GM20000 (cell line): ENCODE measurements around the gene REXO5.
"Not testable (repeated sequence)": the region's sequence is repeated elsewhere in the genome, so short reads cannot be mapped to it uniquely, and the experiment has no call there.

ENCODE experiments used
- DNase-seq: peaks from one replicate; pipeline ENCODE4 v3.0.0; 2012; ENCODE audit warnings: low spot score
- TF ChIP-seq, protein P1 (sequence below): IDR thresholded peaks from 2 replicates; pipeline ENCODE4 v1.5.1; 2012; ENCODE audit warnings: mild to moderate bottlenecking, control low read depth; ENCODE audit errors: extremely low read depth, missing control alignments

REXO5 gene

DNA sequence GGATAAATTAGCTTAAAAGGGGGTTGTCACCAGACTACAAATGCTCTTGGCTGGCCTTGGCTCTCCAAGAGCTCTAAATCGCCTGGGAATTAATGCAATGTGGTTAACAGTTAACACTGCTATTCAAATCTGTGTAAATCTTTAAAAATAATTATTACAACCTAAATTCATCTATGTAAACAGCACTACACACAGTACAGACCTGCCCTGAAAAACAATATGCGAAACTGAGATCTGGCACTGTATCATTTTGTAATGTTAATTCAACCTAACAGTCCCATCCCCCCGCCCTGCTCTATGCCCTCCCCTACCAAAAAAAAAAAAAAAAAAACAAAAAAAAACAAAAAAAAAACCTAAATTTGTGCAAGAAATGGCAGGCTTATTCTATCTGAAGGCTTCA, 52.9 kb downstream of the REXO5 start:
- DNase-seq = no peak
- TF ChIP-seq, protein P1, sequence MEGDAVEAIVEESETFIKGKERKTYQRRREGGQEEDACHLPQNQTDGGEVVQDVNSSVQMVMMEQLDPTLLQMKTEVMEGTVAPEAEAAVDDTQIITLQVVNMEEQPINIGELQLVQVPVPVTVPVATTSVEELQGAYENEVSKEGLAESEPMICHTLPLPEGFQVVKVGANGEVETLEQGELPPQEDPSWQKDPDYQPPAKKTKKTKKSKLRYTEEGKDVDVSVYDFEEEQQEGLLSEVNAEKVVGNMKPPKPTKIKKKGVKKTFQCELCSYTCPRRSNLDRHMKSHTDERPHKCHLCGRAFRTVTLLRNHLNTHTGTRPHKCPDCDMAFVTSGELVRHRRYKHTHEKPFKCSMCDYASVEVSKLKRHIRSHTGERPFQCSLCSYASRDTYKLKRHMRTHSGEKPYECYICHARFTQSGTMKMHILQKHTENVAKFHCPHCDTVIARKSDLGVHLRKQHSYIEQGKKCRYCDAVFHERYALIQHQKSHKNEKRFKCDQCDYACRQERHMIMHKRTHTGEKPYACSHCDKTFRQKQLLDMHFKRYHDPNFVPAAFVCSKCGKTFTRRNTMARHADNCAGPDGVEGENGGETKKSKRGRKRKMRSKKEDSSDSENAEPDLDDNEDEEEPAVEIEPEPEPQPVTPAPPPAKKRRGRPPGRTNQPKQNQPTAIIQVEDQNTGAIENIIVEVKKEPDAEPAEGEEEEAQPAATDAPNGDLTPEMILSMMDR = no peak

DNA sequence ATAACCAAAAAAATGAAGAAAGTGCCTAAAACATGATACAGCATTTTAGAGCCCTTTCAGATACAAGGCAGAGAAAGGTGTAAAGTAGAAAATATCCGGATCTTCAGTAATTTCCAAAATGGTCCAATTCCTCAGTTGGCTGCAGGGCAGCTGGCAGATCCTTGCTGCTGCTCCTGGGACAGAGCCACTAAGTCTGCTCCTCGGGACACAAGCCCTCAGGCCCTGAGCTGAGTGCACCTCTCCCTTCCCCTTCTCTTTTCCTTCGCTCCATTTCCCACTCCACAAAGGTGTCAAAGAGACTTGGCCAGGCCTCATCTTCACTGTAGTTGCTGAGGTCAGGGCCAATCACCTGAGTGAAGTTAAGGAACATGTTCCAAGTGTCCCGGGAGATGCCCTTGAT, 53.4 kb downstream of the REXO5 start:
- TF ChIP-seq, protein P1 = no peak
- no peak for DNase-seq

DNA sequence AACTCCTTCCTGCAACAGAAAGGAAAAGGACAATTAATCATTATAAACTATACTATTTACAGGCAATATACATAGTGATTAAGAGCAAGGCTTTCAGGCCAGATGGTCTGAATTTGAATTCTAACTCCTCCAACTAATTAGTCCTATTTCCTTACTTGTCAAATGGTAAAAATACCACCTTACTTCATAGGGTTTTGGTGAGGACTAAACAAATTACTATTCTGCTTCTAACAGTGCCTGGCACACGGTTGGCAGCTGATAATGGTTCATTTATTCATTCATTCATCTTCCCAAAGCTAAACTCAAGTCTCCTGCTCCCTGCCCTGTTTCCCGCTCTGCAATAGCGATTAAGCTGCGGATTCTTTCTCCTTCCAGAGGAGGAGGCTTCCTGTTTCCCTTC, 54.0 kb downstream of the REXO5 start:
- TF ChIP-seq, protein P1 = no peak
- DNase-seq = no peak

DNA sequence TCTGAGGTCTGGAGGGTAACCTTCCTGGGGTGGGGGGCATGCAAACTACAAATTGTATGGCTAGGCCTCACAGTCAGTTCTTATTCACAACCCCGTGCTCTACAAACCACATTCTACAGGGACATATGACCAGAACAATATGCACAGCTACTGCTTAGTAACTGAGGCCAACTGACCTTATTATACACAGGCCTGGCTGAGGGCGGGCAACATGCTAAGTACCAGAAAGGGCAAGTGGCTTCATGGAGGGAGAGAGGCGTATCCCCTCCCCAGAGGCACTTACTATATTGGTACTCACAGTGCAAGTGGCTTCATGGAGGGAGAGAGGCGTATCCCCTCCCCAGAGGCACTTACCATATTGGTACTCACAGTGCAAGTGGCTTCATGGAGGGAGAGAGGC, 54.7 kb downstream of the REXO5 start:
- not testable (repeated sequence) for DNase-seq

DNA sequence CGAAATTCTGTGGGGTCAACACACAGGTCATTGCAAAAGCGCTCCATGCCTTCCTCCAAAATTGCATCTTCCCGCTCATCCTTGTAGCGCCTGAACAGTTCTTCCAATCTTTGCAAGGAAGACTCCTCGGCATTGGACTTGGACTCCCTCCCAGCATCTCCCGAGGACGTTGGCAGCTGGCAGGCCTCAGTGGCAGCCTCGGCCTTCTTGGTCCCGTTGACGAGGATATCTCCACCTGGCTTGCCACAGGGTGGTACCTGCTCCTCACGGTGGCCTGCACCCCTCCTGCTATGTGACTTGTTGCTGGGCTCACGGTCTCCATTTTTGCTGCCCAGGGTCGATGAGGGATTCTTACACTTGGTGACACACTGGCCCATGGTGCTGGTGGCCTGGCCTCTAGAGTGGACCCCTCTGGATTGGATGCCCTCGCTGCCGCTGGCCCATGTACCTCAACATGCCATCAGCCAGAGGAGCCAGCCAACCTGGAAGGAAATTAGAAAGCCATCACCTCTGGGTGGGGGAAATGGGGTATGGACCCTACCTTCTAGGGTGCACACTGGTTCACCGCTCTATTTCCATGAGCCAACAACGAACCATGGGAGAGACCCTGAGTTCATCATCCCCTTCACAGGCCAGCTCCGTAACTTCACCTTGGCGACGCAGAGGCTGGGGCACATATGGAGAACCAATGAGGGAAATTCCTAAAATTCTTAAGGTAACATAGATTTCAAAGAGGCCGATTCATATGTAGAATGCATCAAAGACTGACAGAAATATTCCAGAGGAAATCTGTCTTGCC, 56.0 kb downstream of the REXO5 start:
- DNase-seq = no peak
- TF ChIP-seq, protein P1 = no peak

DNA sequence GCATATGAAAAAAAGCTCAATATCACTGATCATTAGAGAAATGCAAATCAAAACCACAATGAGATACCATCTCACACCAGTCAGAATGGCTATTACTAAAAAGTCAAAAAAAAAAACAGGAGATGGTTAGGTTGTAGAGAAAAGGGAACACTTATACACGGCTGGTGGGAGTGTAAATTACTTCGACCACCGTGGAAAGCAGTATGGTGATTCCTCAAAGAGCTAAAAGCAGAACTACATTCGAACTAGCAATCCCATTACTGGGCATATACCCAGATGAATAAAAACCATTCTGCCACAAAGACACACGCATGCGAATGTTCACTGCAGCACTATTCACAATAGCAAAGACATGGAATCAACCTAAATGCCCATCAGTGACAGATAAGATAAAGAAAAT, 58.0 kb downstream of the REXO5 start:
- not testable (repeated sequence) for DNase-seq

DNA sequence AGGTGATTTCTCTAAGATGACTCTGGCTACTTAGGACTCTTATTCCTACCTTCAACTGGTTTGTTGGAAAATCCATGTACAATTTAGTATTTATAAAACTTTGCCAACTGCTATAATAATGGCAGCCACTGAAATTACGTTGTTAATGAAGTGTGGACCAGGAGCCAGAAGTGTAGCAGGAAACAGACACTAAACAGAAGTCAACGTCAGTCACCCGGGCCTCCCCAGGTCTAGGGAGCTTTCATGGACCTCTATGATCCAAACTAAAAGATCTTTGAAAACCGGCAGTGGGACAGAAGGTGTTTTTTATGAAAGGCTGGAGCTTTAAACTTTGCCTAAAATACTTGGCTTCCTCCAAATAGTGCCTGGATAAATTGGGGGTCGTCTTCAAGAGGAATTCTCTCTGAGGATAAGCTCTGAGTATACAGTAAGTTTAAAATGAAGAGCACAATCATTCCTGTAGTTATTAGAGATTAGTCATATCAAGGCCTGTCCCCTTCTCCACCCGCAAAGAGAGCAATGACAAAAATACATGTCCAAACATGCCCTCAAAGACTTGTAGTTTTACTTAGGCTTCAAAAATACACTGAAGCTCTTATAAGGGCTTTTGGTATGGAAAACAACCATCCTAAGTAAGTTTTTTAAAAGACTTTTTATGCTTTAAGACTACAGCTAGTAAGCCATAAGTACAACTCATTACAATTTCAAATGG, 59.2 kb downstream of the REXO5 start:
- TF ChIP-seq, protein P1 = no peak
- peak; percentile 57 for DNase-seq

DNA sequence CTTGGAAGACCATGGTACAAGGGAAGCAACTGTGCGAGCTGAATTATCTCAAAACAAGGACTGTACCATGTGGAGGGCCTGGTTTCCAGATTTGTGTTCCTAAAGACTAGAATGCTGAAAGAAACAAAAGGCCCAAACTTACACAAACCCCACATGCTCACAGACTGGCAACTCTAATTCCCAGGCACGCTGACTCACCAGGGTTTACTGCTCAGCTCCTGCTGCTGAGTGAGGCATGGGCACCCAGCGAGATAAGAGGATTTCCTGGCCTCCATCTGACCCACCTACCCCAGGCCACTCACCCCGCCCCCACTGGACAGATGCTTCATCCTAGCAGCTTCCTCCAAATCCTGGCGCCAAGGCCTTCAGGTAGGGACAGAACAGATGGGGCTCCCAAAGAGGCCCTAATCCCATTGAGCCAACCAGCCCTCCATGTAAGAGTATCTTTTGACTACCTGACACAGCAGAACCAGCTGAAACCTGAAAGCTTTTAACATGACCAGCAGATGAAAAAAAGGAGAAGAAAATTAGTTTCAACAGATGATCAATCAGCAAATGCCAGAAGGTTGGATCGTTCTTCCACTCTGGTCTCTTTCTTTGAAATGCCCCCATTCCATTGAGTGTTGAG, 59.9 kb downstream of the REXO5 start:
- TF ChIP-seq, protein P1 = no peak
- DNase-seq = no peak
